IMR-90 (cell line): ENCODE data around the gene FRMD1. TPM values are rescaled to one million over a fixed set of nuclear protein-coding genes. Genes with fewer than 3 reads are reported as not detected.

Experiments
- ATAC-seq: fragments of 200-7000 bp; cut with Tn5 transposase; 2 replicates; pipeline ENCODE4 v1.9.1; 2020; ENCODE audit warnings: low read depth, mild to moderate bottlenecking, moderate library complexity
- BruUV-seq: library from RNA; stranded (reverse); fragments of 400-500 nt; replicated peaks from 2 replicates; lab custom pipeline; 2021; lab: Mats Ljungman, UMichigan
- CTCF ChIA-PET: fragments of 300-600 bp; formaldehyde crosslinking; extraction: SDS; loops from one replicate; lab custom pipeline; 2021; ENCODE audit warnings: antibody characterized with exemption; lab: Yijun Ruan, JAX
- POLR2A ChIA-PET: fragments of 300-600 bp; sonication (Branson Sonifier 250); formaldehyde crosslinking; loops from one replicate; lab custom pipeline; 2022; ENCODE audit warnings: antibody characterized with exemption; ENCODE audit not compliant: unreplicated experiment; lab: Charles Lee
- DNase-seq: peaks from one replicate; pipeline ENCODE4 v3.0.0; 2013
- H2AFZ ChIP-seq: replicated peaks from 2 replicates; pipeline ENCODE3; 2013; ENCODE audit warnings: low read length, mild to moderate bottlenecking; ENCODE audit not compliant: poor library complexity
- H2AK5ac ChIP-seq: 2 replicates; pipeline ENCODE4 v1.6.1; 2013; ENCODE audit warnings: low read depth, low read length, inconsistent platforms
- H2AK9ac ChIP-seq: replicated peaks from 2 replicates; pipeline ENCODE3; 2013; ENCODE audit warnings: mild to moderate bottlenecking, low read depth, low read length, moderate library complexity; ENCODE audit not compliant: poor library complexity
- H2BK120ac ChIP-seq: 2 replicates; pipeline ENCODE4 v1.6.1; 2013; ENCODE audit warnings: low read depth, low read length, inconsistent platforms
- H2BK15ac ChIP-seq: 3 replicates; pipeline ENCODE4 v1.6.1; 2013; ENCODE audit warnings: low read depth, low read length, inconsistent platforms
- H2BK20ac ChIP-seq: 2 replicates; pipeline ENCODE4 v1.6.1; 2013; ENCODE audit warnings: low read depth, mild to moderate bottlenecking, inconsistent platforms, low read length, moderate library complexity
- H2BK5ac ChIP-seq: 2 replicates; pipeline ENCODE4 v1.6.1; 2013; ENCODE audit warnings: mild to moderate bottlenecking, low read depth, low read length, inconsistent platforms; ENCODE audit not compliant: poor library complexity, severe bottlenecking
- H3K14ac ChIP-seq: replicated peaks from 2 replicates; pipeline ENCODE4 v1.6.1; 2013; ENCODE audit warnings: low read depth, low read length, inconsistent platforms
- H3K18ac ChIP-seq: 2 replicates; pipeline ENCODE4 v1.6.1; 2013; ENCODE audit warnings: low read depth, low read length, control low read depth
- H3K23ac ChIP-seq: 2 replicates; pipeline ENCODE4 v1.6.1; 2013; ENCODE audit warnings: low read depth, low read length, inconsistent platforms
- H3K27ac ChIP-seq: 2 replicates; pipeline ENCODE4 v1.5.1; 2013; ENCODE audit warnings: mild to moderate bottlenecking, control low read depth, low read length; ENCODE audit not compliant: insufficient read depth
- H3K27me3 ChIP-seq: 2 replicates; pipeline ENCODE4 v1.6.1; 2013; ENCODE audit warnings: low read length; ENCODE audit not compliant: control insufficient read depth, insufficient read depth
- H3K36me3 ChIP-seq: 2 replicates; pipeline ENCODE4 v1.6.1; 2013; ENCODE audit warnings: low read length, mixed read lengths; ENCODE audit not compliant: control insufficient read depth, insufficient read depth
- H3K4ac ChIP-seq: 2 replicates; pipeline ENCODE4 v1.6.1; 2013; ENCODE audit warnings: low read depth, low read length, inconsistent platforms
- H3K4me1 ChIP-seq: 2 replicates; pipeline ENCODE4 v1.6.1; 2013; ENCODE audit warnings: low read length, mixed read lengths; ENCODE audit not compliant: control insufficient read depth, insufficient read depth
- H3K4me2 ChIP-seq: 2 replicates; pipeline ENCODE4 v1.6.1; 2013; ENCODE audit warnings: low read depth, mild to moderate bottlenecking, control low read depth, low read length, moderate library complexity
- H3K4me3 ChIP-seq: 2 replicates; pipeline ENCODE4 v1.5.1; 2013; ENCODE audit warnings: low read depth, mild to moderate bottlenecking, control low read depth, low read length, moderate library complexity; ENCODE audit not compliant: insufficient read depth
- H3K56ac ChIP-seq: 2 replicates; pipeline ENCODE4 v1.6.1; 2013; ENCODE audit warnings: low read length, inconsistent platforms; ENCODE audit not compliant: insufficient read depth; ENCODE audit errors: extremely low read depth
- H3K79me1 ChIP-seq, 2 experiments: 2 replicates each; pipeline ENCODE4 v1.6.1; 2013; ENCODE audit warnings: low read length in 2 of 2, inconsistent platforms in 1 of 2, low read depth in 1 of 2
- H3K9ac ChIP-seq: 2 replicates; pipeline ENCODE4 v1.6.1; 2013; ENCODE audit warnings: low read depth, low read length, control low read depth
- H3K9me1 ChIP-seq: 2 replicates; pipeline ENCODE4 v1.6.1; 2013; ENCODE audit warnings: low read length, inconsistent platforms; ENCODE audit not compliant: insufficient read depth
- H3K9me3 ChIP-seq: 2 replicates; pipeline ENCODE4 v1.6.1; 2013; ENCODE audit warnings: low read length; ENCODE audit not compliant: control insufficient read depth, insufficient read depth
- H4K20me1 ChIP-seq: 2 replicates; pipeline ENCODE4 v1.6.1; 2013; ENCODE audit warnings: low read length, inconsistent platforms; ENCODE audit not compliant: insufficient read depth
- H4K5ac ChIP-seq: 2 replicates; pipeline ENCODE4 v1.6.1; 2013; ENCODE audit warnings: mild to moderate bottlenecking, low read depth, low read length, control low read depth
- H4K8ac ChIP-seq, 2 experiments: 2 replicates each; pipeline ENCODE4 v1.6.1; 2013; ENCODE audit warnings: low read depth in 2 of 2, low read length in 2 of 2, control low read depth in 1 of 2, inconsistent platforms in 1 of 2
- H4K91ac ChIP-seq: 2 replicates; pipeline ENCODE4 v1.6.1; 2013; ENCODE audit warnings: low read depth, low read length, inconsistent platforms; ENCODE audit not compliant: insufficient read depth
- BHLHE40 ChIP-seq: fragments of 150-350 bp; IDR thresholded peaks from 2 replicates; pipeline ENCODE4 v1.6.1; 2016; ENCODE audit warnings: mild to moderate bottlenecking, low read depth, low read length
- CEBPB ChIP-seq: IDR thresholded peaks from 2 replicates; pipeline ENCODE4 v1.6.1; 2012; ENCODE audit warnings: low read depth, low read length, improper control_type of control experiment
- CHD1 ChIP-seq: IDR thresholded peaks from 2 replicates; pipeline ENCODE4 v1.6.1; 2012; ENCODE audit warnings: low read depth, low read length, improper control_type of control experiment
- FOS ChIP-seq: fragments of 150-350 bp; IDR thresholded peaks from 2 replicates; pipeline ENCODE4 v1.6.1; 2016; ENCODE audit warnings: low read depth, low read length
- MAZ ChIP-seq: IDR thresholded peaks from 2 replicates; pipeline ENCODE4 v1.6.1; 2012; ENCODE audit warnings: low read depth, mild to moderate bottlenecking, low read length, improper control_type of control experiment, moderate library complexity, borderline replicate concordance
- MXI1 ChIP-seq: IDR thresholded peaks from 2 replicates; pipeline ENCODE4 v1.6.1; 2012; ENCODE audit warnings: low read depth, mild to moderate bottlenecking, low read length, moderate library complexity, borderline replicate concordance
- POLR2A ChIP-seq: IDR thresholded peaks from 2 replicates; pipeline ENCODE4 v1.6.1; 2012; ENCODE audit warnings: mild to moderate bottlenecking, low read depth, low read length
- RAD21 ChIP-seq: IDR thresholded peaks from 2 replicates; pipeline ENCODE4 v1.6.1; 2012; ENCODE audit warnings: low read length, improper control_type of control experiment
- RCOR1 ChIP-seq: IDR thresholded peaks from 2 replicates; pipeline ENCODE4 v1.6.1; 2012; ENCODE audit warnings: mild to moderate bottlenecking, low read length, improper control_type of control experiment; ENCODE audit not compliant: insufficient replicate concordance
- RFX5 ChIP-seq: IDR thresholded peaks from 2 replicates; pipeline ENCODE4 v1.8.0; 2012; ENCODE audit warnings: low read depth, mild to moderate bottlenecking, low read length, moderate library complexity
- SMC3 ChIP-seq: fragments of 150-350 bp; IDR thresholded peaks from 2 replicates; pipeline ENCODE4 v1.6.1; 2016; ENCODE audit warnings: low read depth, mild to moderate bottlenecking, antibody characterized with exemption, low read length, moderate library complexity
- WGBS, 2 experiments: methylation state at CpG; one replicate each; pipeline versions ENCODE4 v1.1.5 to v1.1.7; 2013; ENCODE audit warnings: missing lambda C conversion rate in 2 of 2; ENCODE audit not compliant: insufficient read length in 1 of 2; ENCODE audit errors: extremely low coverage in 2 of 2; 5-methylcytosine and 5-hydroxymethylcytosine counted together
- dilution Hi-C: fragments of 300-500 bp; cut with HindIII; formaldehyde crosslinking; loops from one replicate; pipeline ENCODE4 v1.14.3; 2018; ENCODE audit warnings: low sequenced_read_pairs; ENCODE audit not compliant: unreplicated experiment
- in situ Hi-C: fragments of 300-500 bp; cut with MboI; formaldehyde crosslinking; loops from 3 replicates; pipeline ENCODE4 v1.14.3; 2019; ENCODE audit warnings: low sequenced_read_pairs, inconsistent platforms, mixed read lengths
- intact Hi-C: fragments of 100-400 bp; cut with micrococcal nuclease; formaldehyde crosslinking; loops from 2 replicates; pipeline ENCODE4 v1.10.0; 2022
- polyA plus RNA-seq, 3 experiments: library from polyadenylated mRNA; depleted of rRNA; stranded (reverse); fragments of >200 nt; gene quantifications; 2 replicates each; pipeline ENCODE4 v1.2.3, GENCODE V29; 2012; ENCODE audit warnings: low replicate concordance in 1 of 3
- total RNA-seq: library from RNA; depleted of rRNA; stranded (reverse); fragments of >200 nt; gene quantifications from 2 replicates; pipeline ENCODE4 v1.2.3, GENCODE V29; 2012
- TF ChIP-seq, protein P1 (sequence below): fragments of 150-350 bp; IDR thresholded peaks from 2 replicates; pipeline ENCODE4 v1.6.1; 2016; ENCODE audit warnings: low read depth, mild to moderate bottlenecking, low read length, moderate library complexity, borderline replicate concordance
- TF ChIP-seq, protein P2 (sequence below): fragments of 150-350 bp; IDR thresholded peaks from 2 replicates; pipeline ENCODE4 v1.6.1; 2017; ENCODE audit warnings: mild to moderate bottlenecking, antibody characterized with exemption, low read length, low read depth

Gene FRMD1
- total and polyA plus RNA-seq, 2 of the 4 experiments (the other 2 are of a cell fraction), result not detected

DNA sequence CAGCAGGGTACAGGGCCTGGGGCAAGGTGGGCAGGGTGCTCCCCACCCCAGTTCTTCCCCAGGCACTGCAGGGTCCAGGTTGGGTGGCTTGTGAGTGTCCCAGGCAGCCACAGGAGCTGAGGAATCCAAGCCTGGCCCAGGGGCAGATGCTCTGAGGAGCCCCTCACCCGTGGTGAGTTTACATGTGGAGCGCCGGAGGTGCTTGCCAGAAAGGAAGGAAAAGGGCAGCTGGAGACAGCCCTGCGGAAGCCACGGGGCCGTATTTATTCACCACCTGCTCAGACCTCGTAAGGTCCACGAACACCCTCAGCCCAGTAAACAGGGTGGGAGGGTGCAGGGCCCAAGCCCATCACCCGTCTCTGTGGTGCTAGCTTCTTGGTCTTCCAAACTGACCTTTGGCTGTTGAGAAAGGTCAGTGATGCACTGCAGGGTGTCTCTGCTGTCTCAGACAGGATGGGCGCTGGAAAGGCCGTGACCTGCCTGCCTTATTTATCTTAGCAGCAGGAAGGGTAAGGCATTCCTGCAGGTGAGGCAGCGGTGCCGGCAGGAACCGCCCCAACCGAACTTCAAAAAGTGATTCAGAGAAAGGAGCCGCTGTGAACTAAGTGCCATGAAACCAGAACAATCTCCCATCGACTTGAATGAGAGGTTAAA lies 4.0 kb upstream of the FRMD1 start:
- Histone ChIP-seq H3K4me3 (no peak overlapping the region), H2AK5ac (no peak overlapping the region), H3K4me1 (peaks cover 6% of the 10 kb centered on the region; the same call in 1 of the 2 replicates), H3K27ac (no peak overlapping the region), H3K4ac (no peak overlapping the region), H4K20me1 (no peaks in the 10 kb centered on the region; the same call in 1 of the 2 replicates), H2BK5ac (no peak overlapping the region), H3K9me1 (no peaks in the 10 kb centered on the region), H3K4me2 (no peak overlapping the region), H3K27me3 (peaks cover 5% of the 10 kb centered on the region; the same call in 1 of the 2 replicates), H2BK120ac (no peak overlapping the region), H4K5ac (no peak overlapping the region), H4K91ac (no peak overlapping the region), H2AK9ac (no peak overlapping the region), H3K36me3 (no peaks in the 10 kb centered on the region), H3K18ac (no peak overlapping the region), H3K79me1 (no peaks in the 10 kb centered on the region), H2BK15ac (no peak overlapping the region), H2BK20ac (no peak overlapping the region), H2AFZ (peak overlapping the region; percentile 7), H3K9me3 (no peaks in the 10 kb centered on the region), H3K23ac (no peak overlapping the region), H3K14ac (no peak overlapping the region), H4K8ac (no peak overlapping the region), H3K56ac (no peak overlapping the region), H3K9ac (no peak overlapping the region)
- in situ Hi-C loops, result no loop called here
- no peak for DNase-seq
- intact Hi-C loops, result no loop called here
- no peak for ATAC-seq
- POLR2A ChIA-PET, result no interaction called here
- dilution Hi-C loops, result no loop called here
- TF ChIP-seq, protein P1, sequence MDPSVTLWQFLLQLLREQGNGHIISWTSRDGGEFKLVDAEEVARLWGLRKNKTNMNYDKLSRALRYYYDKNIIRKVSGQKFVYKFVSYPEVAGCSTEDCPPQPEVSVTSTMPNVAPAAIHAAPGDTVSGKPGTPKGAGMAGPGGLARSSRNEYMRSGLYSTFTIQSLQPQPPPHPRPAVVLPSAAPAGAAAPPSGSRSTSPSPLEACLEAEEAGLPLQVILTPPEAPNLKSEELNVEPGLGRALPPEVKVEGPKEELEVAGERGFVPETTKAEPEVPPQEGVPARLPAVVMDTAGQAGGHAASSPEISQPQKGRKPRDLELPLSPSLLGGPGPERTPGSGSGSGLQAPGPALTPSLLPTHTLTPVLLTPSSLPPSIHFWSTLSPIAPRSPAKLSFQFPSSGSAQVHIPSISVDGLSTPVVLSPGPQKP, result no peak
- no peak for TF ChIP-seq MAZ
- TF ChIP-seq CHD1, result no peak
- TF ChIP-seq, protein P2, sequence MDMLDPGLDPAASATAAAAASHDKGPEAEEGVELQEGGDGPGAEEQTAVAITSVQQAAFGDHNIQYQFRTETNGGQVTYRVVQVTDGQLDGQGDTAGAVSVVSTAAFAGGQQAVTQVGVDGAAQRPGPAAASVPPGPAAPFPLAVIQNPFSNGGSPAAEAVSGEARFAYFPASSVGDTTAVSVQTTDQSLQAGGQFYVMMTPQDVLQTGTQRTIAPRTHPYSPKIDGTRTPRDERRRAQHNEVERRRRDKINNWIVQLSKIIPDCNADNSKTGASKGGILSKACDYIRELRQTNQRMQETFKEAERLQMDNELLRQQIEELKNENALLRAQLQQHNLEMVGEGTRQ, result no peak
- no peak for TF ChIP-seq BHLHE40
- TF ChIP-seq RFX5, result no peak
- TF ChIP-seq CEBPB, result no peak
- no peak for TF ChIP-seq RAD21
- no peak for TF ChIP-seq POLR2A
- no peak for TF ChIP-seq RCOR1
- no peak for TF ChIP-seq MXI1
- no peak for TF ChIP-seq FOS
- TF ChIP-seq SMC3, result no peak
- no TSS peak for BruUV-seq
- WGBS, 2 experiments, result 58% methylated on average over 2 of the region's 17 CpGs; no CpG with 5 or more reads in 1 of the 2 experiments
- CTCF ChIA-PET, result no interaction called here
